Activated CD4-positive, alpha-beta T cell treated with anti-CD3 and anti-CD28 coated beads for 36 hours (primary cell): ENCODE results near the gene CORO2A. TPM values are rescaled to one million over a fixed set of nuclear protein-coding genes. Genes with fewer than 3 reads are reported as not detected.

Source experiments
- ATAC-seq: fragments of 200-7000 bp; cut with Tn5 transposase; one replicate; pipeline ENCODE4 v1.10.0; 2021; ENCODE audit warnings: mild to moderate bottlenecking, moderate library complexity
- CTCF ChIA-PET: fragments of 350-600 bp; sonication (Branson Sonifier 250); formaldehyde crosslinking; loops from one replicate; lab custom pipeline; 2021; ENCODE audit warnings: antibody characterized with exemption; lab: Charles Lee
- POLR2A ChIA-PET: fragments of 350-600 bp; sonication (Branson Sonifier 250); formaldehyde crosslinking; loops from one replicate; lab custom pipeline; 2021; ENCODE audit warnings: antibody characterized with exemption, inconsistent platforms; lab: Charles Lee
- DNase-seq: peaks from one replicate; pipeline ENCODE4 v3.0.0-alpha.2; 2020
- H3K27ac Mint-ChIP-seq: one replicate; pipeline ENCODE4 v1.8.0; 2021; ENCODE audit warnings: mixed read lengths
- H3K27me3 Mint-ChIP-seq: one replicate; pipeline ENCODE4 v1.8.0; 2021; ENCODE audit warnings: mixed read lengths
- H3K36me3 Mint-ChIP-seq: one replicate; pipeline ENCODE4 v1.8.0; 2021; ENCODE audit warnings: low read depth, mixed read lengths
- H3K4me1 Mint-ChIP-seq: one replicate; pipeline ENCODE4 v1.8.0; 2021; ENCODE audit warnings: mixed read lengths
- H3K4me3 Mint-ChIP-seq: one replicate; pipeline ENCODE4 v1.8.0; 2021; ENCODE audit warnings: mild to moderate bottlenecking, moderate library complexity, mixed read lengths
- H3K9me3 Mint-ChIP-seq: one replicate; pipeline ENCODE4 v1.8.0; 2021; ENCODE audit warnings: low read depth, mixed read lengths
- intact Hi-C, 2 experiments: fragments of 100-400 bp; cut with DNase I in 1 of 2; cut with micrococcal nuclease in 1 of 2; formaldehyde crosslinking; loops; one replicate each; pipeline versions ENCODE4 v1.14.2 to v1.15.1; 2022 to 2024; cut with DNase I, micrococcal nuclease
- microRNA-seq: library from miRNA; unstranded; fragments of <30 nt; microRNA quantifications from one replicate; pipeline ENCODE4 v1.2.0, GENCODE V29; 2021; ENCODE audit warnings: borderline replicate concordance
- total RNA-seq, 2 experiments: library from RNA; stranded (reverse); gene quantifications; one replicate each; pipeline ENCODE4 v1.2.3, GENCODE V29; 2021

Gene CORO2A
- total RNA-seq, 2 experiments from 2014 or later = 9.7 to 10.3 TPM

DNA sequence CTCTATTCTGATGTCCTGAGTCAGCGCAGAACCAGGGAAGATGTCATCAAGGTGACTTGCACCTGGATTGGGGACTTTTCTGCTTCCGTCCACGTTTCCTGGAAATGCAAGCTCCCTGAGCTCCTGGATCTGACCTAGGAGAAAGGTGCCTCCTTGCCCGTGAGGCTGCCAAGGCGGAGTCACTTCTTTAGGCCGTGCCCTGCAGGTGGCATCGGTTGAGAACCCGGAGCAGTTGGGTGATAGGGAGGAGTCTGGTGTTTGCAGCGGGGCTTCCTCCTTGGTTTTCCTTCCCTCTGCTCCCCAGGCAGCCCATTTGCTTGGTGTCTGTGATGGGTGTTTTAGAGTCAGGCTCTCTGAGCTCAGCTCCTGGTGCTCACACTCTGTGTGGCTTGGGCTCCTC is 120.7 kb downstream of the CORO2A start:
- H3K36me3 Mint-ChIP-seq = peaks cover 8% of the 10 kb centered on the region
- intact Hi-C loops = loop anchor here in 1 of 2 experiments (10.0 kb wide), 1 partner anchor 703 kb away; no protein-coding TSS in a partner anchor
- H3K9me3 Mint-ChIP-seq = no peaks in the 10 kb centered on the region
- no peak for ATAC-seq
- no peak for DNase-seq
- H3K27me3 Mint-ChIP-seq = no peaks in the 10 kb centered on the region
- CTCF ChIA-PET = interaction anchor here (0.6 to 1.4 kb wide), 5 partner anchors 19 to 191 kb away, joined by 3 to 6 read pairs (median 3); partner anchors contain the start of gene TRIM14
- no peak overlapping the region for H3K27ac Mint-ChIP-seq
- H3K4me3 Mint-ChIP-seq = no peak overlapping the region
- peaks cover 30% of the 10 kb centered on the region for H3K4me1 Mint-ChIP-seq
- POLR2A ChIA-PET = interaction anchor here (1.6 kb wide), 1 partner anchor 15 kb away, joined by 4 read pairs; the partner anchor contains the start of gene NANS

Small RNA genes within 50 kb of the gene (microRNA-seq; reads per million reads assigned to microRNA genes)
- gene MIR6854 = not detected

Other genes starting within 250 kb of the CORO2A start
- gene ANP32B, start 209.3 kb downstream of the CORO2A start, total RNA-seq = 100 to 1,000 TPM; 367 to 440 TPM
- gene NANS, start 135.9 kb downstream of the CORO2A start, total RNA-seq = 10 to 100 TPM; 45.9 to 47.7 TPM
- gene TRIM14, start 73.4 kb downstream of the CORO2A start, total RNA-seq = 10 to 100 TPM; 54.6 to 59.6 TPM
- gene TBC1D2, start 63.0 kb upstream of the CORO2A start, total RNA-seq = 1 to 10 TPM; 2.8 to 3.2 TPM